AG04450 (cell line): ENCODE results near the gene MTAP. TPM values are rescaled to one million over a fixed set of nuclear protein-coding genes. Genes with fewer than 3 reads are reported as not detected.

Experiments
- CTCF ChIA-PET: fragments of 300-600, 350-600 bp; formaldehyde crosslinking; extraction: SDS; loops from one replicate; lab custom pipeline; 2022; ENCODE audit warnings: antibody characterized with exemption, inconsistent platforms; lab: Charles Lee
- POLR2A ChIA-PET: fragments of 350-600 bp; formaldehyde crosslinking; extraction: SDS; loops from one replicate; lab custom pipeline; 2021; ENCODE audit warnings: antibody characterized with exemption, inconsistent platforms; lab: Yijun Ruan, JAX
- DNase-seq: peaks from one replicate; pipeline ENCODE4 v3.0.0-alpha.2; 2011; ENCODE audit warnings: low read depth, low spot score
- H3K27ac ChIP-seq: one replicate; pipeline ENCODE4 v1.5.1; 2012; ENCODE audit warnings: low read depth, low read length, control low read depth
- H3K27me3 ChIP-seq: one replicate; pipeline ENCODE4 v1.6.0; 2012; ENCODE audit warnings: low read length; ENCODE audit not compliant: control insufficient read depth, insufficient read depth
- H3K4me3 ChIP-seq: 2 replicates; pipeline ENCODE4 v1.5.1; 2011; ENCODE audit warnings: mild to moderate bottlenecking, low read depth, low read length, control low read depth
- H3K9me3 ChIP-seq: 2 replicates; pipeline ENCODE4 v1.5.1; 2012; ENCODE audit warnings: low read length; ENCODE audit not compliant: control insufficient read depth, insufficient read depth
- polyA plus RNA-seq: library from polyadenylated mRNA; depleted of rRNA; stranded (reverse); fragments of >200 nt; gene quantifications from 2 replicates; pipeline ENCODE4 v1.2.3, GENCODE V29; 2011
- TF ChIP-seq, protein P1 (sequence below): IDR thresholded peaks from 2 replicates; pipeline ENCODE4 v1.5.1; 2011; ENCODE audit warnings: low read depth, low read length, control low read depth, inconsistent platforms

Gene MTAP
- polyA plus RNA-seq, 1 experiment = 26.1 TPM

DNA sequence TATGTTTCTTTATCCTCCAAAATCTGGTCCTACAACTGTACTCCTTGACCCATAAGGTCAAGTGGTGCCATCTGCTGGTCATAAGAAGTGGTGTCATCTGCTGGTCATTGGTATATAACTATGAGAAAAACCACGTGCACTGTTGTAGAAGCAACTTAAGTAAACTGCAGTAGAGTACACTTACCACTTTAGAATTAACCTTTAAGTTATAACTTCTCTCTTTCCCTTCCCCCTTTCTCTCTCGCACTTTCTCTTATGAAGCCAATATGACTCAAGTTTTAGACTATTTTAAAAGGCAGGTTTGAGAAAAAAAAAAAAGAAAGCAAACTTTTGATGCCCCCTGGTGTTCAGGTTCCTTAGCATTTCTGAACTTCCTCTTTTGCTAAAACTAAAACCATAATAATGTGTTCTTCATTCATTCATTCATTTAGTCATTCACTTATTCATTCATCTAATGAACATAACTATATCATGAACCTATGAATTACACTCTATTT, 12.8 kb upstream of the MTAP start:
- Histone ChIP-seq H3K4me3 (peak overlapping the region; percentile 49), H3K27me3 (no peaks in the 10 kb centered on the region), H3K9me3 (no peaks in the 10 kb centered on the region), H3K27ac (no peak overlapping the region)
- CTCF ChIA-PET = interaction anchor here (0.7 to 3.8 kb wide), 33 partner anchors 9 to 594 kb away, joined by 3 to 107 read pairs (median 7); partner anchors contain the start of gene KLHL9
- DNase-seq = peak; percentile 88
- TF ChIP-seq, protein P1, sequence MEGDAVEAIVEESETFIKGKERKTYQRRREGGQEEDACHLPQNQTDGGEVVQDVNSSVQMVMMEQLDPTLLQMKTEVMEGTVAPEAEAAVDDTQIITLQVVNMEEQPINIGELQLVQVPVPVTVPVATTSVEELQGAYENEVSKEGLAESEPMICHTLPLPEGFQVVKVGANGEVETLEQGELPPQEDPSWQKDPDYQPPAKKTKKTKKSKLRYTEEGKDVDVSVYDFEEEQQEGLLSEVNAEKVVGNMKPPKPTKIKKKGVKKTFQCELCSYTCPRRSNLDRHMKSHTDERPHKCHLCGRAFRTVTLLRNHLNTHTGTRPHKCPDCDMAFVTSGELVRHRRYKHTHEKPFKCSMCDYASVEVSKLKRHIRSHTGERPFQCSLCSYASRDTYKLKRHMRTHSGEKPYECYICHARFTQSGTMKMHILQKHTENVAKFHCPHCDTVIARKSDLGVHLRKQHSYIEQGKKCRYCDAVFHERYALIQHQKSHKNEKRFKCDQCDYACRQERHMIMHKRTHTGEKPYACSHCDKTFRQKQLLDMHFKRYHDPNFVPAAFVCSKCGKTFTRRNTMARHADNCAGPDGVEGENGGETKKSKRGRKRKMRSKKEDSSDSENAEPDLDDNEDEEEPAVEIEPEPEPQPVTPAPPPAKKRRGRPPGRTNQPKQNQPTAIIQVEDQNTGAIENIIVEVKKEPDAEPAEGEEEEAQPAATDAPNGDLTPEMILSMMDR = peak; percentile 68
- POLR2A ChIA-PET = no interaction called here

DNA sequence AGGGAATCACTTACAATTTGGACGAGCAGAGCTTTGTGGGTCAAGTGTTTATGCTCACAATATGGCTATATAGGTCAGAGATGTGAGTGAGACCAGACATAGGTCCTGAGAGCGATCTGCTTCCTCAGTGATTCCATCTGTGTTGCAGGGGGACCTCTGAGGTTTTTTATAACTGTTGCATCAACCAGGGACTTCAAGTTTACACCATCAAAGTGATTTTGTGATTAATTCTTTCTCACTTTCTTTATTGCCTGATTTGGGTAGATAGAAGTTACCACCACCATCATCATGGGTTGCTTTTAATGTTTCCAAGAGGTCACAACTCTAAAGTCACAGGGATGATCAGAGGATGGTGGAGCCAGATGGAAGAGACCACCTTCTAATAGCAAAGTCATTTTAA, 7.0 kb upstream of the MTAP start:
- Histone ChIP-seq H3K27me3 (no peaks in the 10 kb centered on the region), H3K4me3 (no peak overlapping the region), H3K27ac (no peak overlapping the region), H3K9me3 (no peaks in the 10 kb centered on the region)
- ChIA-PET CTCF (interaction anchor here (0.9 to 2.8 kb wide), 5 partner anchors 86 to 469 kb away, joined by 3 to 13 read pairs (median 4); no protein-coding TSS in a partner anchor), POLR2A (no interaction called here)
- DNase-seq = no peak
- TF ChIP-seq, protein P1 = no peak

GRCh38 chr9:21796768-21797167, 5.7 kb upstream of the MTAP start:
- Histone ChIP-seq H3K27me3 (no peaks in the 10 kb centered on the region), H3K4me3 (no peak overlapping the region), H3K9me3 (no peaks in the 10 kb centered on the region), H3K27ac (no peak overlapping the region)
- TF ChIP-seq, protein P1 = no peak
- DNase-seq = no peak
- ChIA-PET POLR2A (no interaction called here), CTCF (interaction anchor here (1.3 to 1.7 kb wide), 2 partner anchors 8 to 88 kb away, joined by 4 to 8 read pairs; no protein-coding TSS in a partner anchor)

- peak overlapping the region; percentile 86 for H3K4me3 ChIP-seq
- H3K27ac ChIP-seq = peak overlapping the region; percentile 84
- no peak for DNase-seq
- H3K9me3 ChIP-seq = no peaks in the 10 kb centered on the region
- CTCF ChIA-PET = interaction anchor here (1.1 to 1.7 kb wide), 5 partner anchors 11 to 443 kb away, joined by 3 to 10 read pairs (median 5); no protein-coding TSS in a partner anchor
- POLR2A ChIA-PET = interaction anchor here (2.5 kb wide), 1 partner anchor 207 kb away, joined by 15 read pairs; the partner anchor contains the start of gene CDKN2B
- no peaks in the 10 kb centered on the region for H3K27me3 ChIP-seq
- TF ChIP-seq, protein P1 = no peak
Observed at GRCh38 chr9:21800931-21801682, 1.3 kb upstream of the MTAP start.
